ENCODE data around the gene NFIX. TPM values are rescaled to one million over a fixed set of nuclear protein-coding genes. Genes with fewer than 3 reads are reported as not detected.

NFIX gene
- total and polyA plus RNA-seq, 2 donors (not counting 3 experiments of a cell fraction or from before 2014, with no cell fraction given): 9.8 to 37.7 TPM

- Histone ChIP-seq H3K4me3 (replicated peaks in 1 of 3; ENCODE audit: insufficient read depth in 1 of 3, low read depth in 1 of 3, low read length in 3 of 3) (no peak overlapping the region), H3K9me1 (replicated peaks; ENCODE audit: control insufficient read depth, extremely low read depth, insufficient read depth, low read length) (no peaks in the 10 kb centered on the region), H3K27ac (ENCODE audit: insufficient read depth, low read depth, low read length) (no peak overlapping the region), H3K9me3 (replicated peaks; ENCODE audit: control insufficient read depth, insufficient read depth, low read length) (no peaks in the 10 kb centered on the region), H3K79me2 (ENCODE audit: control insufficient read depth, insufficient read depth, low read length) (no peaks in the 10 kb centered on the region), H3K36me3 (ENCODE audit: control insufficient read depth in 2 of 2, extremely low read depth in 1 of 2, insufficient read depth in 2 of 2, low read length in 2 of 2) (no peaks in the 10 kb centered on the region), H3K27me3 (ENCODE audit: control insufficient read depth in 2 of 2, insufficient read depth in 2 of 2, low read length in 2 of 2) (no peaks in the 10 kb centered on the region), H2AFZ (ENCODE audit: low read depth, low read length) (no peak overlapping the region), H3K4me1 (ENCODE audit: control insufficient read depth, extremely low read depth, insufficient read depth, low read length) (peaks cover 15% of the 10 kb centered on the region), H4K20me1 (replicated peaks; ENCODE audit: control insufficient read depth, extremely low read depth, insufficient read depth, low read length) (no peaks in the 10 kb centered on the region), H3K9ac (replicated peaks; ENCODE audit: extremely low read depth, insufficient read depth, low read length) (no peak overlapping the region), H3K4me2 (ENCODE audit: insufficient read depth, low read length) (no peak overlapping the region)
- intact Hi-C loops (cut with micrococcal nuclease): no loop called here
- ChIA-PET POLR2A (no interaction called here), CTCF (interaction anchor here (1.0 to 6.7 kb wide), 5 partner anchors 10 to 53 kb away, joined by 3 to 53 read pairs (median 4); no protein-coding TSS in a partner anchor)
- BruUV-seq (replicated peaks): no TSS peak
- no peak for DNase-seq (ENCODE audit: low read depth, low spot score)
- no peak for TF ChIP-seq MAX (IDR thresholded peaks at IDR 0.05; ENCODE audit: insufficient read depth, insufficient read length)
- FAIRE-seq: no peak
- dilution Hi-C loops (cut with MboI; ENCODE audit: extremely low pct_ligation_motif_present, low sequenced_read_pairs): no loop called here
Observed at GRCh38 chr19:13040948-13041292, 45.6 kb downstream of the NFIX start.

DNA sequence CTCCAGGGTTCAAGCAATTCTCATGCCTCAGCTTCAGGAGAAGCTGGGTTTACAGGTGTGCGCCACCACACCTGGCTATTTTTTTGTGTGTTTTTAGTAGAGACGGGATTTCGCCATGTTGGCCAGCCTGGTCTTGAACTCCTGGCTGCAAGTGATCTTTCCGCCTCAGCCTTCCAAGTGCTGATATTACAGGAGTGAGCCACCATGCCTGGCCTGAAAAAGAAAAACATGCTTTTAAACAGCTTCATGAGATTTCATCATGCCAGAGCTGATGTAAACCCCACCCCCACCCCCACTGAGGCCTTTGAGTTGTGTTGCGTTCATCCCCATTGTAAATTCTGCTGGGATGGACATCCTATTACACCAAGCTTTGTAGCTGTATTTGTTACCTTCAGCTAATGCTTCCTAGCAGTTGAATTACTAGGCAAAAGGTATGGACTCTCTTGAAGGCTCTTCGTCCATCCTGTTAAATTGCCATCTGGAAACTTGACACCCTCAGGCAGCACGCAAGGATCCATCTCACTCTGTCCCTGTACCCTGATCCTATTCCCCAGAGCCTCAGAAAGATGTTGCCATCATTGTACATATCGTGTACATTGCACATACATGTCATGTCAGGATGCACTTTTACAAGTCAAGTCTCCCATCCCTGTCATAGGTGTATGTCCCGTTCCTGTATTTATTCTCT, 47.3 kb downstream of the NFIX start:
- no peak for DNase-seq (ENCODE audit: low read depth, low spot score)
- H3K36me3 ChIP-seq (ENCODE audit: control insufficient read depth in 2 of 2, extremely low read depth in 1 of 2, insufficient read depth in 2 of 2, low read length in 2 of 2): no peaks in the 10 kb centered on the region
- H2AFZ ChIP-seq (ENCODE audit: low read depth, low read length): no peak overlapping the region
- ChIA-PET CTCF (interaction anchor here (1.0 to 6.8 kb wide), 6 partner anchors 9 to 52 kb away, joined by 3 to 53 read pairs (median 17); no protein-coding TSS in a partner anchor), POLR2A (no interaction called here)
- H4K20me1 ChIP-seq (replicated peaks; ENCODE audit: control insufficient read depth, extremely low read depth, insufficient read depth, low read length): no peaks in the 10 kb centered on the region
- H3K4me3 ChIP-seq (replicated peaks in 1 of 3; ENCODE audit: insufficient read depth in 1 of 3, low read depth in 1 of 3, low read length in 3 of 3): no peak overlapping the region
- no peaks in the 10 kb centered on the region for H3K9me1 ChIP-seq (replicated peaks; ENCODE audit: control insufficient read depth, extremely low read depth, insufficient read depth, low read length)
- peaks cover under 1% of the 10 kb centered on the region for H3K4me1 ChIP-seq (ENCODE audit: control insufficient read depth, extremely low read depth, insufficient read depth, low read length)
- no peak overlapping the region for H3K4me2 ChIP-seq (ENCODE audit: insufficient read depth, low read length)
- no peak overlapping the region for H3K27ac ChIP-seq (ENCODE audit: insufficient read depth, low read depth, low read length)
- H3K79me2 ChIP-seq (ENCODE audit: control insufficient read depth, insufficient read depth, low read length): no peaks in the 10 kb centered on the region
- H3K9ac ChIP-seq (replicated peaks; ENCODE audit: extremely low read depth, insufficient read depth, low read length): no peak overlapping the region
- TF ChIP-seq MYC (IDR thresholded peaks at IDR 0.05; ENCODE audit: low read depth, low read length): no peak
- no peak for TF ChIP-seq FOS (IDR thresholded peaks at IDR 0.05; ENCODE audit: borderline replicate concordance, insufficient read depth, low read length)
- no peak for TF ChIP-seq GATA2 (IDR thresholded peaks at IDR 0.05; ENCODE audit: insufficient read depth, insufficient read length, low read depth, low read length)
- TF ChIP-seq MAX (IDR thresholded peaks at IDR 0.05; ENCODE audit: insufficient read depth, insufficient read length): no peak
- dilution Hi-C loops (cut with MboI; ENCODE audit: extremely low pct_ligation_motif_present, low sequenced_read_pairs) (no loop called here), intact Hi-C loops (cut with micrococcal nuclease) (no loop called here)
- H3K9me3 ChIP-seq (replicated peaks; ENCODE audit: control insufficient read depth, insufficient read depth, low read length): no peaks in the 10 kb centered on the region
- no peak for FAIRE-seq
- H3K27me3 ChIP-seq (ENCODE audit: control insufficient read depth in 2 of 2, insufficient read depth in 2 of 2, low read length in 2 of 2): no peaks in the 10 kb centered on the region
- BruUV-seq (replicated peaks): no TSS peak

All from endothelial cell of umbilical vein (primary cell).